Activated CD4-positive, alpha-beta memory T cell treated with anti-CD3 and anti-CD28 coated beads, Interleukin-2, amount 10 ng/mL, durations not matched to agents 7 days and 5 days (primary cell): ENCODE results near the gene SOX2. TPM values are rescaled to one million over a fixed set of nuclear protein-coding genes. Genes with fewer than 3 reads are reported as not detected.

Experiments
- CTCF ChIA-PET: fragments of 350-600 bp; sonication (Branson Sonifier 250); formaldehyde crosslinking; loops from one replicate; lab custom pipeline; 2021; ENCODE audit warnings: antibody characterized with exemption, inconsistent platforms; lab: Charles Lee
- POLR2A ChIA-PET: fragments of 350-600 bp; sonication (Branson Sonifier 250); formaldehyde crosslinking; loops from one replicate; lab custom pipeline; 2021; ENCODE audit warnings: antibody characterized with exemption; lab: Charles Lee
- DNase-seq: peaks from one replicate; pipeline ENCODE4 v3.0.0-alpha.2; 2020
- H3K27ac Mint-ChIP-seq: one replicate; pipeline ENCODE4 v1.8.0; 2021; ENCODE audit warnings: mild to moderate bottlenecking, mixed read lengths
- H3K27me3 Mint-ChIP-seq: one replicate; pipeline ENCODE4 v1.8.0; 2021; ENCODE audit warnings: mixed read lengths
- H3K36me3 Mint-ChIP-seq: one replicate; pipeline ENCODE4 v1.8.0; 2021; ENCODE audit warnings: low read depth, mixed read lengths
- H3K4me1 Mint-ChIP-seq: one replicate; pipeline ENCODE4 v1.8.0; 2021; ENCODE audit warnings: mixed read lengths
- H3K4me3 Mint-ChIP-seq: one replicate; pipeline ENCODE4 v1.8.0; 2021; ENCODE audit warnings: mild to moderate bottlenecking, mixed read lengths
- H3K9me3 Mint-ChIP-seq: one replicate; pipeline ENCODE4 v1.8.0; 2021; ENCODE audit warnings: mixed read lengths
- total RNA-seq, 2 experiments: library from RNA; stranded (reverse); gene quantifications; one replicate each; pipeline ENCODE4 v1.2.3, GENCODE V29; 2021

SOX2 gene
- total RNA-seq, 2 experiments from 2014 or later, result not detected

GRCh38 chr3:181710345-181711291 is 1.1 kb upstream of the SOX2 start:
- ChIA-PET POLR2A (no interaction called here), CTCF (interaction anchor here (1.0 kb wide), 2 partner anchors 9 to 17 kb away, joined by 3 to 8 read pairs; no protein-coding TSS in a partner anchor)
- Mint-ChIP-seq H3K4me3 (no peak overlapping the region), H3K9me3 (no peaks in the 10 kb centered on the region), H3K27me3 (peaks cover 64% of the 10 kb centered on the region), H3K36me3 (peaks cover 3% of the 10 kb centered on the region), H3K4me1 (peaks cover 7% of the 10 kb centered on the region), H3K27ac (no peak overlapping the region)
- no peak for DNase-seq

- Mint-ChIP-seq H3K27me3 (peaks cover 70% of the 10 kb centered on the region), H3K4me3 (no peak overlapping the region), H3K9me3 (no peaks in the 10 kb centered on the region), H3K36me3 (peaks cover 3% of the 10 kb centered on the region), H3K27ac (no peak overlapping the region), H3K4me1 (peaks cover 7% of the 10 kb centered on the region)
- DNase-seq, result no peak
- ChIA-PET CTCF (no interaction called here), POLR2A (no interaction called here)
These were observed 464 bp downstream of the SOX2 start for GRCh38 chr3:181712226-181712552.

- ChIA-PET CTCF (interaction anchor here (0.7 to 1.5 kb wide), 4 partner anchors 8 to 17 kb away, joined by 3 to 15 read pairs (median 4); no protein-coding TSS in a partner anchor), POLR2A (no interaction called here)
- DNase-seq, result no peak
- H3K36me3 Mint-ChIP-seq, result peaks cover 3% of the 10 kb centered on the region
- peaks cover 7% of the 10 kb centered on the region for H3K4me1 Mint-ChIP-seq
- no peaks in the 10 kb centered on the region for H3K9me3 Mint-ChIP-seq
- peak overlapping the region; percentile 44 for H3K27ac Mint-ChIP-seq
- no peak overlapping the region for H3K4me3 Mint-ChIP-seq
- H3K27me3 Mint-ChIP-seq, result peaks cover 70% of the 10 kb centered on the region
These were observed 991 bp downstream of the SOX2 start for GRCh38 chr3:181712553-181713279.

GRCh38 chr3:181713280-181713647 is 1.5 kb downstream of the SOX2 start:
- ChIA-PET POLR2A (no interaction called here), CTCF (interaction anchor here (0.7 to 1.5 kb wide), 6 partner anchors 9 to 17 kb away, joined by 3 to 15 read pairs (median 3); no protein-coding TSS in a partner anchor)
- H3K36me3 Mint-ChIP-seq, result peaks cover 3% of the 10 kb centered on the region
- no peak overlapping the region for H3K27ac Mint-ChIP-seq
- H3K9me3 Mint-ChIP-seq, result no peaks in the 10 kb centered on the region
- no peak for DNase-seq
- H3K27me3 Mint-ChIP-seq, result peaks cover 70% of the 10 kb centered on the region
- H3K4me1 Mint-ChIP-seq, result peaks cover 7% of the 10 kb centered on the region
- H3K4me3 Mint-ChIP-seq, result no peak overlapping the region

GRCh38 chr3:181713676-181714612 is 2.2 kb downstream of the SOX2 start:
- DNase-seq, result no peak
- Mint-ChIP-seq H3K36me3 (peaks cover 3% of the 10 kb centered on the region), H3K9me3 (no peaks in the 10 kb centered on the region), H3K4me3 (no peak overlapping the region), H3K27ac (no peak overlapping the region), H3K27me3 (peaks cover 72% of the 10 kb centered on the region), H3K4me1 (peaks cover 7% of the 10 kb centered on the region)
- ChIA-PET CTCF (interaction anchor here (0.7 to 1.5 kb wide), 6 partner anchors 10 to 18 kb away, joined by 3 to 15 read pairs (median 3); no protein-coding TSS in a partner anchor), POLR2A (no interaction called here)

GRCh38 chr3:181715571-181716340 is 4.0 kb downstream of the SOX2 start:
- no peaks in the 10 kb centered on the region for H3K9me3 Mint-ChIP-seq
- CTCF ChIA-PET, result interaction anchor here (1.3 kb wide), 1 partner anchor 14 kb away, joined by 6 read pairs; no protein-coding TSS in a partner anchor

GRCh38 chr3:181716966-181717365 is 5.2 kb downstream of the SOX2 start:
- H3K27me3 Mint-ChIP-seq, result peaks cover 92% of the 10 kb centered on the region
- H3K9me3 Mint-ChIP-seq, result no peaks in the 10 kb centered on the region
- no peak overlapping the region for H3K27ac Mint-ChIP-seq
- H3K4me3 Mint-ChIP-seq, result no peak overlapping the region
- ChIA-PET CTCF (interaction anchor here (1.6 to 1.7 kb wide), 2 partner anchors 15 to 17 kb away, joined by 6 to 8 read pairs; no protein-coding TSS in a partner anchor), POLR2A (no interaction called here)
- H3K4me1 Mint-ChIP-seq, result peaks cover 2% of the 10 kb centered on the region
- H3K36me3 Mint-ChIP-seq, result peaks cover 3% of the 10 kb centered on the region
- DNase-seq, result no peak

More at GRCh38 chr3:181715571-181716340, 4.0 kb downstream of the SOX2 start:
- no peak for DNase-seq
- Mint-ChIP-seq H3K4me1 (peaks cover 2% of the 10 kb centered on the region), H3K36me3 (peaks cover 3% of the 10 kb centered on the region), H3K27ac (no peak overlapping the region), H3K27me3 (peaks cover 79% of the 10 kb centered on the region), H3K4me3 (no peak overlapping the region)
- POLR2A ChIA-PET, result no interaction called here

GRCh38 chr3:181717549-181718171 is 5.9 kb downstream of the SOX2 start:
- Mint-ChIP-seq H3K27me3 (peaks cover 95% of the 10 kb centered on the region), H3K36me3 (peaks cover 3% of the 10 kb centered on the region), H3K27ac (no peak overlapping the region), H3K4me1 (peaks cover 2% of the 10 kb centered on the region), H3K4me3 (no peak overlapping the region), H3K9me3 (no peaks in the 10 kb centered on the region)
- DNase-seq, result no peak
- ChIA-PET POLR2A (no interaction called here), CTCF (interaction anchor here (1.6 to 1.7 kb wide), 2 partner anchors 16 to 17 kb away, joined by 6 to 8 read pairs; no protein-coding TSS in a partner anchor)

- ChIA-PET CTCF (interaction anchor here (1.4 to 1.7 kb wide), 2 partner anchors 15 to 17 kb away, joined by 4 to 8 read pairs; no protein-coding TSS in a partner anchor), POLR2A (no interaction called here)
- peaks cover 4% of the 10 kb centered on the region for H3K36me3 Mint-ChIP-seq
- peaks cover 95% of the 10 kb centered on the region for H3K27me3 Mint-ChIP-seq
- H3K4me1 Mint-ChIP-seq, result no peaks in the 10 kb centered on the region
- H3K4me3 Mint-ChIP-seq, result no peak overlapping the region
- DNase-seq, result no peak
- H3K9me3 Mint-ChIP-seq, result no peaks in the 10 kb centered on the region
- no peak overlapping the region for H3K27ac Mint-ChIP-seq
These were observed 6.6 kb downstream of the SOX2 start for GRCh38 chr3:181718369-181718768.

- no peak for DNase-seq
- no peak overlapping the region for H3K4me3 Mint-ChIP-seq
- H3K27me3 Mint-ChIP-seq, result peaks cover 95% of the 10 kb centered on the region
- no peaks in the 10 kb centered on the region for H3K4me1 Mint-ChIP-seq
- no peaks in the 10 kb centered on the region for H3K9me3 Mint-ChIP-seq
- H3K27ac Mint-ChIP-seq, result no peak overlapping the region
- POLR2A ChIA-PET, result no interaction called here
- CTCF ChIA-PET, result interaction anchor here (1.4 kb wide), 1 partner anchor 14 kb away, joined by 4 read pairs; no protein-coding TSS in a partner anchor
- H3K36me3 Mint-ChIP-seq, result peaks cover 9% of the 10 kb centered on the region
These were observed 7.5 kb downstream of the SOX2 start for GRCh38 chr3:181718987-181719911.
